HG02623 (cell line): ENCODE data around the gene ASIC2.

Experiments
- ATAC-seq: cut with Tn5 transposase; IDR thresholded peaks from one replicate; pipeline ENCODE4 v1.9.1; 2021; ENCODE audit warnings: moderate library complexity; ENCODE audit not compliant: unreplicated experiment

ASIC2 gene

GRCh38 chr17:33205552-33205951 lies 87.5 kb downstream of the ASIC2 start:
- no peak for ATAC-seq

DNA sequence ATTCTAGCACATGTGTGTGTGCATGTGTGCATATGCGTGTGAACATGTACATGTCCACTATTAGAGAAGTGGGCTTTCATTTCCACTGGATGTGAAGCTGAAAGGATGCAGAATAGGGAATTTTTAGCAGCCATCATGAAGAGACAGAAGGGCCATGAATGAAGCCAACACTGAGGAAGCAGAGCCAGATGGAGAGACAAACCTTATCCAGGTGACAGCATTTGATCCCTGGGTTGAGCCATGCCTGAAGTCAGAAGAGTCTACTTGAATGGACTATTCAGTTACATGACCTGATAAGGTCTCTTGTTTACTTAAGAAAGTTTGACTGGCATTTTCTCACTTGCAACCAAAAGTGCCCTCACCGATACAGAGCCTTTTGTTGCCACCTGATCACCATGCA lies 88.4 kb downstream of the ASIC2 start:
- ATAC-seq, result no peak

- no peak for ATAC-seq
Measured at GRCh38 chr17:33204156-33204555, 88.9 kb downstream of the ASIC2 start.

DNA sequence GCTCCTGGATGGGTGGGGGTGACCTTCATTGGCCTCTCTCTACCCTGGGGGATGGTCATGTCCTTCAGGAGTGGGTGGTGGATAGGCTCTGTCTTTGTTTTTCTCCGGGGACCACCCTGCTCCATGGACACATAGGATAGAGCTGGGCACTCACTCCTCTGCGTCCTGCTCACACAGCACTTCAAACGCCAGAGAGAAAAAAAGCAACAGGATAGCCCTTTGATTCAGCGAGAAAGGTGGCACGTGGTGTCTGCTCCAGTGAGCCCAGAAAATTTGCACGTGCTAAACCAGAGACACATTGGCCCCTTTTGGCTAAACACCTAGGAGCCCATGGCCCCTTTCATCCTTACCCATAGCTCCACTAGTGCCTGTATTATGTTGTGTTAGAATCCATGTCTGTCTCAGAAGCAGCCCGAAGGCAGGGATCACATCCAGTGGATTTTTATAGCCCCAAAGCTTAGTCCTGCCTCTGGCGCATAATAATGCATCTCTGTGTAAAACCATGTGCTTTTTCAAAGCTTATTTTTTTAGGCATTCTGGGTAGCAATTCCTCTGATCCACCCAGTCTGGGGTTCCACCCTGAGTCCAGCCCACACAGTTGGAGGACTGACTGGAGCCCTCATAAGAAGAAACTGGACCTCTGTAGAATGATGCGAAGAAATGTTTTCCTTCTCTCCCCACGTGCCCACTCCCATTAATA lies 90.1 kb downstream of the ASIC2 start:
- ATAC-seq, result no peak

GRCh38 chr17:33202021-33202420 lies 91.1 kb downstream of the ASIC2 start:
- no peak for ATAC-seq

DNA sequence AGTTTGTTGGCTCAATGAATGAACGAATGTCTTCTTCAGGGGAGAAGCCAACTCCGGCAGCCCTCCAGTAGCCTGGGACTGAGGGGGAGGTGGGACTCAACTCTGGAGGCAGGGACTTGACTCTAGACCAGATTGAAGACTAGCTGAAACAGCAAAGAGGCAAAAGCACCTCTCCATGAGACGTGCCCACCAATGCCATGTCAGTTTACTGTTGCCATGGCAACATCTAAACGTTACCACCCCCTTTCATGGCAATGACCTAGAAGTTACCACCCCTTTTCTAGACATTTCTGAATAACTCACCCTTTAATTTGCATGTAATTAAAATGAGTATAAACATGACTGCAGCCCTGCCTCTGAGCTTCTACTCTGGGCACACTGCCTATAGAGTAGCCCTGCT lies 91.8 kb downstream of the ASIC2 start:
- ATAC-seq, result no peak

GRCh38 chr17:33200587-33200986 lies 92.5 kb downstream of the ASIC2 start:
- no peak for ATAC-seq

DNA sequence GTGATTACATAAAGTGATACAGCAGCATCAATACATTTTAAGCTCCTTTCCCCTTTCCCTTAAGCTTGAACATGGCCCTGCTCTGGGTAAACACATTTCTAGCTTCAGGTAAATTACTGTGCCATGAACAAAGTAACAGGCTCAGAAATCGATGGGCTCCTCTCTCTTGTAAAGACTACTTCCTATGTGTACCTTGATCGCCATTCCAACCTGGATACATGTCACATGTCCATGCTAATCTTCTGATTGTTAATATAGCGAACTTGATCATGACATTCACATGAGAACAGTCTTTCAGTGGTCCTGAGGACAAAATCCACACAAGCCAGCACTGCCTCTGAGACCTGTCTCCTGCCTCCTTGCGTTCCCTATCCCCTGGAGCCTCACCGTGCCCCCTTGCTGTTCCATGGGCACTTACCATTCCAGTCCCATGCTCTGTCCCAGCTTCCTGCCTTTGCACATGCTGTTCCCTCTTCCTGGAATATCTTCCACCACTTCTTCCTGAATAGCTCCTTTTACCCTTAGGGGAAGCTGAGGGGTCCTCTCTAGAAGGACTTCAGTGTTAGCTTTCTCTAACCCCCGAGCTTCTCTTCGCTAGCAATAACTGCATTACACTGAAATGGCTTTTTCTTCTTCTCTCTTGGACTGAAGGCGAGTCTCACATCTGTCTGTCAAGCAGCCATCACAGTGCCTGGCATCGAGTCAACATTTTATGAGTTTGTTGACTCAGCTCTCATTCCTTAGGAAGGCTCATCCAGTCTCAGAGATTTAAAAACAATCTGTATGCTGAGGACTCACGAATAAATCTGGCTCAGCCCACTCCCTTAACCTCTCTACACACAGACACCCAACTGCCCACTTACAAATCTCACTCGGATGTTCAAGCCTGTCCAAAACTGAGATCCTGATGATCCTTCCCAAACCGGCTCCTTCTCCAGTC lies 93.3 kb downstream of the ASIC2 start:
- no peak for ATAC-seq

GRCh38 chr17:33198954-33199353 lies 94.1 kb downstream of the ASIC2 start:
- ATAC-seq, result no peak

GRCh38 chr17:33197342-33197741 lies 95.8 kb downstream of the ASIC2 start:
- no peak for ATAC-seq

DNA sequence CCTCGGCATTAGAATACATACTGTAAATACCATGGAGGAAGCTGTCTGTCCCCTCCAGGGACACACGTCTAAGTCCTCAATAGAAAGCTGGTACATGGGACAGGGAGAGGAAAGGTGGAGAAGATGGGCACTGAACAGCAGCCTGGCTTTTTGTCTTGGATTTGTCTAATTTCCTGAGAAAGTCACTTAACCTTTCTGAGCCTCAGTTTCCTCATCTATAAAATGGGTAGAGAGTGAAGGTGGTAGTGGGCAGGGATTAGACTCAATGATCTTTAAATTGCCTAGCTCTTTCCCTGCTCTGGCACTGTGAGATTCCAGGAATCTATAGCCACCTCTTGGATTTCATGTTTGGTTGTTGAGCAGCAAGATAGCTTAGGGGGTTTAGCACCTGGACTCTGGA lies 96.2 kb downstream of the ASIC2 start:
- no peak for ATAC-seq

- no peak for ATAC-seq
Measured at GRCh38 chr17:33192951-33193911, 99.9 kb downstream of the ASIC2 start.

GRCh38 chr17:33183487-33184026 lies 109.5 kb downstream of the ASIC2 start:
- ATAC-seq, result no peak

GRCh38 chr17:33179151-33179550 lies 113.9 kb downstream of the ASIC2 start:
- no peak for ATAC-seq

DNA sequence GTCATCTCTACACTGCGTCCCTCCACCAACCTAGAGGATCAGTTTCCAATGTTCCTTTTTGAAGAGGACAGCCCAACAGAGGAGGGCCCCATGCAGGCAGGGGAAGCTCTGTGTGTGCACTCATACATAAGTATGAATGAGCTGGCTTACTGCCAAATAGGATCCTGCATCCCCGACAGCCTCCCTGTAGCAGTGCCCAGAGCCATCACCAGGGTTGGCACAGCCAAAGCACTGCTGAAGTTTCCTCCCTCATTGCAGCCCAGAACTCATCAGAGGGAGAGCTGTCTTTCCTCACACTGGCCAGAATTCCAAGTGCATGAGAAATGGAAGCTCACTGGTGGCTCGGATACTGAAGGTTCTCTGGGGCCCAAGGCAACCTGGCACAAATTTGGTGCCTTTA lies 114.4 kb downstream of the ASIC2 start:
- no peak for ATAC-seq

GRCh38 chr17:33175562-33175961 lies 117.5 kb downstream of the ASIC2 start:
- ATAC-seq, result no peak

DNA sequence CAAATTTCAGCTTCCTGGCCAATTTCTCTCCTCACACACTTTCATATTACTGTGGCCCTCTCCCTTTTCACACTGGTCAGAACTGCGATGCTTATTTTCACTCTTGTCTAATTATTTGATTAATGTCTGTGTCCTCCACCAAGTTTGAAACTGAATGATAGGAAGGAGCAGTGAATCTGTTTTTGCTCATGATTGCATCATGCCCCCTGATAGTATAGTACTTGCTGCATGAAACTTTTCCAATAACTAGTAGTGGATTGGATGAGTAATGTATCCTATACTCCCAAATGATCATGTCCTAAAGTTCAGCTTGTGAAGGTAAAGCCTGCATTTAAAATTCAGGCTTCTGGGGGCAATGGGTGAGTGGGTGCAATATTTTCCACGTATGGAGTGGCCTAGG lies 121.2 kb downstream of the ASIC2 start:
- ATAC-seq, result no peak

DNA sequence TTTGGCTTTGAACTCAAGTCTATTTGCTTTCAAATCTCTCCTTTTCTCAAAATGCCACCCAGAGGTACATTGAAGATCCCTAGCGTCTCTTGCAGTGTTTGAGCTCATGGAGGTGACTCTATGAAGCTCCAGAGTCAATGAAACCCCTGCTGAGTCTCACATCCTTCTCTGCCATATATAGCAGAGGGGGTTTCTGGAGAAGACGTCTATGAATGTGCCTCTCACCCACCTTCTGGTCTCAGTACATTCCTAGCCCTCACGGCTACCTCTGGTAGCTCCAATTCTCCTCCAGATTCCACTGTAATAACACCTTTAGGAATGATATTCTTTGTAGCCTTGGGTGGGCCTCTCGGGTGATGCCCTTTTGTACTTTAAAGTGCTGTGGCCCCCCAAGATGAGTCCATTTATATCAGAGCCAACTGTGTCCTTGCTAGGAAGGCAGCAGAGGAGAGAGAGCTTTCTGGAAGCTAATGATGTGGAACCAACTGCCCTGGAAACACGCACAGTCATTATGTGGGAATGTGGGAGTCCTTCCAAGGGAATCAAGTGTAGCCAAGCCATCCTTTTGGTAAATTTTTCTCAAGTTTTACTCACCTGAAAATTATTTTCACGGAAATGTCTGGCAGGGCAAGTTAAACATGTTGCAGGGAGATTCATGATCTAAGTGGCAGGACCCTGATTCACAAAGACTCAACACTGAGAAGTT lies 123.4 kb downstream of the ASIC2 start:
- ATAC-seq, result no peak

DNA sequence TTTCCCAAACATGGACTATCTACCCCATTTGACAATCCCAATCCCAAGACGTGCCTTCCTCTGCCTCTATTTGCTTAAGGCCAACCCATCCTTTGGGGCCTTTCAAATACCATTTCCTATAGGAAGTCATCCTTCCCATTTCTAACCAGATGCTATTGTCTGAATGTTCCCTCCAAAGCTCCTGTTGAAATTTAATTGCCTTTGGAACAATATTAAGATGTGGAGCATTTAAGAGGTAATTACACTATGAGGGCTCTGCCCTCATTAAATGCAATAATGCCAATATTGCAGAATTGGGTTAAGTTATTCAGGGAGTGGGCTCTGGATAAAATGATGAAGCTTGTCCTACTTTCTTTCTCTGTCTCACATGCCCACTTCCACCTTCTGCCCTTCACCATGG lies 125.4 kb downstream of the ASIC2 start:
- no peak for ATAC-seq

DNA sequence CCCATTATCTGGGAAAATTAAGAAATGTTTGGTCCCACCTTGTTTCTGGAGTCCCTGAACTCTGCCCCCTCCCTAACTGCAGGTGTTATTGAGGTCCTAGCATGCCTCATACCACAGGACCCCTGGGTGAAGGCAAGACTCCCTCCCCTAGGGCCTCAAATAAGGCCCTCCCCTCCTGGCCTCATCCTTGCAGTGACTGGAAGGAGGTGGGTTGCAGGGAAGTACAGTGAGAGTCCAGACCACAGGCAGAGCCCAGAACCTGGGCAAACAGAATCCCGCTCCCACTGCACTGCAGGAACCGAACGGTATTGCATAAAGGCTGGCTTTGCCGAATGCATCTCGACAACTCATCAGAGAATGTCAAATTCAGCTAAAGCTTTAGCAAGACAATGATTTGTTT lies 126.6 kb downstream of the ASIC2 start:
- ATAC-seq, result no peak
